Endothelial cell of umbilical vein (primary cell): Measurements from ENCODE around the gene DTD1. TPM values are rescaled to one million over a fixed set of nuclear protein-coding genes. Genes with fewer than 3 reads are reported as not detected.

Experiments used
- BruUV-seq: library from RNA; stranded (reverse); fragments of 400-500 nt; replicated peaks from 2 replicates; lab custom pipeline; 2021; lab: Mats Ljungman, UMichigan
- CTCF ChIA-PET: fragments of 300-600, 350-600 bp; sonication (Branson Sonifier 250); formaldehyde crosslinking; loops from one replicate; lab custom pipeline; 2021; ENCODE audit warnings: antibody characterized with exemption, inconsistent platforms; lab: Charles Lee
- POLR2A ChIA-PET: fragments of 300-600, 350-600 bp; sonication (Branson Sonifier 250); formaldehyde crosslinking; loops from one replicate; lab custom pipeline; 2021; ENCODE audit warnings: antibody characterized with exemption, inconsistent platforms; lab: Charles Lee
- DNase-seq: peaks from one replicate; pipeline ENCODE4 v3.0.0-alpha.2; 2011; ENCODE audit warnings: low read depth, low spot score
- FAIRE-seq: peaks from 2 replicates; lab custom pipeline; 2011; peaks lifted over from hg19 to GRCh38; lab: Jason Lieb, UNC
- H2AFZ ChIP-seq: 2 replicates; pipeline ENCODE4 v1.6.0; 2012; ENCODE audit warnings: low read depth, low read length, control low read depth, inconsistent platforms
- H3K27ac ChIP-seq: 2 replicates; pipeline ENCODE4 v1.5.1; 2011; ENCODE audit warnings: low read depth, mild to moderate bottlenecking, control low read depth, low read length, moderate library complexity; ENCODE audit not compliant: insufficient read depth
- H3K27me3 ChIP-seq, 2 experiments: 2 replicates each; pipeline versions ENCODE4 v1.6.0 to v1.6.1; 2011; ENCODE audit warnings: low read length in 2 of 2, mixed read lengths in 1 of 2; ENCODE audit not compliant: control insufficient read depth in 2 of 2, insufficient read depth in 2 of 2
- H3K36me3 ChIP-seq, 2 experiments: 2 replicates in 1 of 2; 3 replicates in 1 of 2; pipeline ENCODE4 v1.5.1; 2011; ENCODE audit warnings: low read length in 2 of 2, mild to moderate bottlenecking in 1 of 2, moderate library complexity in 1 of 2; ENCODE audit not compliant: control insufficient read depth in 2 of 2, insufficient read depth in 2 of 2; ENCODE audit errors: extremely low read depth in 1 of 2
- H3K4me1 ChIP-seq: 3 replicates; pipeline ENCODE4 v1.5.1; 2011; ENCODE audit warnings: mild to moderate bottlenecking, low read length; ENCODE audit not compliant: control insufficient read depth, insufficient read depth; ENCODE audit errors: extremely low read depth
- H3K4me2 ChIP-seq: 2 replicates; pipeline ENCODE4 v1.6.1; 2011; ENCODE audit warnings: low read length, control low read depth, mixed read lengths; ENCODE audit not compliant: insufficient read depth
- H3K4me3 ChIP-seq, 3 experiments: fragments of 200-600 bp in 1 of 3; sonication (generic), shearing (Covaris generic) in 1 of 3; replicated peaks in 1 of 3; 2 replicates each; pipeline ENCODE4 v1.5.1; 2011 to 2016; ENCODE audit warnings: control low read depth in 3 of 3, low read length in 3 of 3, mild to moderate bottlenecking in 2 of 3, inconsistent platforms in 1 of 3, low read depth in 1 of 3, moderate library complexity in 1 of 3; ENCODE audit not compliant: insufficient read depth in 1 of 3
- H3K79me2 ChIP-seq: 2 replicates; pipeline ENCODE4 v1.6.0; 2012; ENCODE audit warnings: low read length, inconsistent platforms; ENCODE audit not compliant: control insufficient read depth, insufficient read depth
- H3K9ac ChIP-seq: replicated peaks from 2 replicates; pipeline ENCODE3; 2011; ENCODE audit warnings: low read length, control low read depth; ENCODE audit not compliant: insufficient read depth; ENCODE audit errors: extremely low read depth
- H3K9me1 ChIP-seq: replicated peaks from 3 replicates; pipeline ENCODE4 v1.6.0; 2011; ENCODE audit warnings: mild to moderate bottlenecking, low read length; ENCODE audit not compliant: control insufficient read depth, insufficient read depth; ENCODE audit errors: extremely low read depth
- H3K9me3 ChIP-seq: replicated peaks from 2 replicates; pipeline ENCODE4 v1.5.1; 2012; ENCODE audit warnings: low read length, inconsistent platforms; ENCODE audit not compliant: control insufficient read depth, insufficient read depth
- H4K20me1 ChIP-seq: replicated peaks from 2 replicates; pipeline ENCODE3; 2011; ENCODE audit warnings: mild to moderate bottlenecking, low read length; ENCODE audit not compliant: control insufficient read depth, insufficient read depth; ENCODE audit errors: extremely low read depth
- EZH2 ChIP-seq: IDR thresholded peaks from 2 replicates; pipeline ENCODE4 v1.6.1; 2012; ENCODE audit warnings: borderline replicate concordance, low read depth, mild to moderate bottlenecking, moderate library complexity, low read length, inconsistent platforms; ENCODE audit not compliant: severe bottlenecking
- FOS ChIP-seq: IDR thresholded peaks from 2 replicates; pipeline ENCODE4 v1.6.1; 2011; ENCODE audit warnings: mild to moderate bottlenecking, low read length, moderate library complexity, borderline replicate concordance; ENCODE audit not compliant: insufficient read depth
- GATA2 ChIP-seq: IDR thresholded peaks from 2 replicates; pipeline ENCODE4 v1.7.0; 2011; ENCODE audit warnings: low read depth, mild to moderate bottlenecking, moderate library complexity, mixed read lengths, low read length; ENCODE audit not compliant: insufficient read length, insufficient read depth
- JUN ChIP-seq: IDR thresholded peaks from 2 replicates; pipeline ENCODE4 v1.6.1; 2011; ENCODE audit warnings: borderline replicate concordance, low read depth; ENCODE audit not compliant: insufficient read length, insufficient read depth
- MYC ChIP-seq: IDR thresholded peaks from one replicate; pipeline ENCODE4 v1.6.1; 2011; ENCODE audit warnings: mild to moderate bottlenecking, low read depth, low read length
- POLR2A ChIP-seq: IDR thresholded peaks from 2 replicates; pipeline ENCODE4 v1.6.1; 2012; ENCODE audit warnings: low read depth, mild to moderate bottlenecking, control low read depth, low read length
- POLR2AphosphoS5 ChIP-seq: IDR thresholded peaks from 2 replicates; pipeline ENCODE4 v1.6.1; 2012; ENCODE audit warnings: low read depth, mild to moderate bottlenecking, control low read depth, low read length, moderate library complexity; ENCODE audit not compliant: insufficient read depth
- dilution Hi-C: fragments of 300-500 bp; cut with MboI; formaldehyde crosslinking; loops from one replicate; pipeline ENCODE4 v1.15.0; 2019; ENCODE audit warnings: low sequenced_read_pairs; ENCODE audit not compliant: extremely low pct_ligation_motif_present
- intact Hi-C: fragments of 100-400 bp; cut with micrococcal nuclease; formaldehyde crosslinking; loops from one replicate; pipeline ENCODE4 v1.10.0; 2022
- polyA plus RNA-seq, 4 experiments: library from polyadenylated mRNA; depleted of rRNA in 3 of 4; stranded (reverse) in 3 of 4; unstranded in 1 of 4; fragments of >200 nt; gene quantifications; 2 replicates each; pipeline versions ENCODE4 v1.2.1 to v1.2.3, GENCODE V29; 2011 to 2012; ENCODE audit warnings: missing spikeins in 1 of 4
- total RNA-seq: library from RNA; stranded (reverse); gene quantifications from 2 replicates; pipeline ENCODE4 v1.2.3, GENCODE V29; 2021
- TF ChIP-seq, protein P1 (sequence below): IDR thresholded peaks from 2 replicates; pipeline ENCODE4 v1.6.1; 2011; ENCODE audit not compliant: insufficient read depth, insufficient read length
- TF ChIP-seq, protein P2 (sequence below), 2 donors: IDR thresholded peaks; 1 replicate in 1 of 2; 2 replicates in 1 of 2; pipeline ENCODE4 v1.5.1; 2011; ENCODE audit warnings: low read length in 2 of 2, mild to moderate bottlenecking in 2 of 2, moderate library complexity in 2 of 2, control low read depth in 1 of 2, inconsistent platforms in 1 of 2, low read depth in 1 of 2; ENCODE audit not compliant: insufficient read depth in 1 of 2; ENCODE audit errors: extremely low read depth in 1 of 2

The DTD1 gene
- total and polyA plus RNA-seq, 2 donors (not counting 3 experiments of a cell fraction or from before 2014, with no cell fraction given): 48.2 to 50.8 TPM

DNA sequence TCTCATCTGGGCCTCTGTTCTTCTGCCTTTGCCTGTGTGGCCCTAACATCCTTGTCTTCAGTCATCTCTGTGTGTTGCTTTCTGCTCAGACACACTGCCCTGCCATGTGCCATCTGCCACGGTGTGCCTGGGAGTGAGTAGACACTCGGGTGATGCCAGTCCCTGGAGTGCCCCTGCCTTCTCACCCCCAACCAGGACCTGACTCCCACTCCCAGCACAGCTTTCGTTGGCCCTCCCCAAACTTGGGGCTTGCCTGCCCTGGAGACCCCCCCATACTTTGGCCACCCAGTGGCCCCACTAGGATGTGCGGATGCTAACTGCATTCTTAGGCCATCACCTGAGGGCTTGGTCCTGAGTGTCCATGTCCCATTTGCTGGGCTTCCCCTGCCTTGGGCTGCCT is 149.3 kb downstream of the DTD1 start:
- TF ChIP-seq FOS: no peak
- TF ChIP-seq GATA2: no peak
- TF ChIP-seq POLR2A: no peak
- TF ChIP-seq EZH2: no peak
- TF ChIP-seq MYC: no peak
- no peak for TF ChIP-seq JUN
- TF ChIP-seq POLR2AphosphoS5: no peak
- TF ChIP-seq, protein P1, sequence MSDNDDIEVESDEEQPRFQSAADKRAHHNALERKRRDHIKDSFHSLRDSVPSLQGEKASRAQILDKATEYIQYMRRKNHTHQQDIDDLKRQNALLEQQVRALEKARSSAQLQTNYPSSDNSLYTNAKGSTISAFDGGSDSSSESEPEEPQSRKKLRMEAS: no peak
- POLR2A ChIA-PET: no interaction called here
- Histone ChIP-seq H3K9me3 (no peaks in the 10 kb centered on the region), H3K4me2 (no peak overlapping the region), H3K9me1 (no peaks in the 10 kb centered on the region), H4K20me1 (no peaks in the 10 kb centered on the region), H3K79me2 (no peaks in the 10 kb centered on the region), H3K4me1 (no peaks in the 10 kb centered on the region), H2AFZ (no peak overlapping the region), H3K27ac (no peak overlapping the region), H3K4me3 (no peak overlapping the region), H3K36me3 (no peaks in the 10 kb centered on the region), H3K9ac (no peak overlapping the region), H3K27me3 (no peaks in the 10 kb centered on the region)
- intact Hi-C loops (no loop called here), dilution Hi-C loops (no loop called here)
- FAIRE-seq (no peak), DNase-seq (no peak)
- CTCF ChIA-PET: no interaction called here
- no TSS peak for BruUV-seq

DNA sequence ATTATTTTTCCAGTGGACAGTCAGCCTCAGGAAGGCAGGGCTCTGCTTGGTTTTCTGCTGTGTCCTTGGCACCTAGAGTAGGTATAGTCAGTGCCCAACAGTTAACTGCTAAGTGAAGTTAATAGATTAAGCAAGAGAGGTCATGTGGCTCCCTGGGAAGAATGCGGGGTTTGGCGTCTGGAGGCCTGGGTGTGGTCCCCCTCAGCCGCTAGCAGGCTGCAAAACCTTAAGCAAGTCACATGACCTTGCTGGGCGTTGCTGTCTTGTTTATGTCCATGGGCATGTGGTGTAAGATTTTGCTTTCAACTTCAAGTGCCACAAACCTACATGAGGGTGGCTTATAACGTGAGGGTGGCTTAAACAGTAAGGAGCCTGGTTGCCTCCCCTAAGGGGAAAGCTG is 150.2 kb downstream of the DTD1 start:
- TF ChIP-seq JUN: no peak
- no peak for TF ChIP-seq MYC
- no peak for TF ChIP-seq POLR2AphosphoS5
- TF ChIP-seq, protein P2, sequence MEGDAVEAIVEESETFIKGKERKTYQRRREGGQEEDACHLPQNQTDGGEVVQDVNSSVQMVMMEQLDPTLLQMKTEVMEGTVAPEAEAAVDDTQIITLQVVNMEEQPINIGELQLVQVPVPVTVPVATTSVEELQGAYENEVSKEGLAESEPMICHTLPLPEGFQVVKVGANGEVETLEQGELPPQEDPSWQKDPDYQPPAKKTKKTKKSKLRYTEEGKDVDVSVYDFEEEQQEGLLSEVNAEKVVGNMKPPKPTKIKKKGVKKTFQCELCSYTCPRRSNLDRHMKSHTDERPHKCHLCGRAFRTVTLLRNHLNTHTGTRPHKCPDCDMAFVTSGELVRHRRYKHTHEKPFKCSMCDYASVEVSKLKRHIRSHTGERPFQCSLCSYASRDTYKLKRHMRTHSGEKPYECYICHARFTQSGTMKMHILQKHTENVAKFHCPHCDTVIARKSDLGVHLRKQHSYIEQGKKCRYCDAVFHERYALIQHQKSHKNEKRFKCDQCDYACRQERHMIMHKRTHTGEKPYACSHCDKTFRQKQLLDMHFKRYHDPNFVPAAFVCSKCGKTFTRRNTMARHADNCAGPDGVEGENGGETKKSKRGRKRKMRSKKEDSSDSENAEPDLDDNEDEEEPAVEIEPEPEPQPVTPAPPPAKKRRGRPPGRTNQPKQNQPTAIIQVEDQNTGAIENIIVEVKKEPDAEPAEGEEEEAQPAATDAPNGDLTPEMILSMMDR (IDR thresholded peaks at IDR 0.05; ENCODE audit: extremely low read depth in 1 of 2, insufficient read depth in 1 of 2, low read depth in 1 of 2, low read length in 2 of 2): no peak
- TF ChIP-seq POLR2A: no peak
- no peak for TF ChIP-seq EZH2
- no peak for TF ChIP-seq FOS
- no peaks in the 10 kb centered on the region for H3K4me1 ChIP-seq
- H3K27me3 ChIP-seq: no peaks in the 10 kb centered on the region
- ChIA-PET CTCF (no interaction called here), POLR2A (no interaction called here)
- no peak overlapping the region for H3K4me3 ChIP-seq
- no peak overlapping the region for H2AFZ ChIP-seq
- no peaks in the 10 kb centered on the region for H4K20me1 ChIP-seq
- H3K9me1 ChIP-seq: no peaks in the 10 kb centered on the region
- FAIRE-seq (no peak), DNase-seq (no peak)
- dilution Hi-C loops: no loop called here
- no peaks in the 10 kb centered on the region for H3K36me3 ChIP-seq
- BruUV-seq: no TSS peak
- H3K9ac ChIP-seq: no peak overlapping the region
- H3K79me2 ChIP-seq: no peaks in the 10 kb centered on the region
- H3K4me2 ChIP-seq: no peak overlapping the region
- no peaks in the 10 kb centered on the region for H3K9me3 ChIP-seq
- no peak overlapping the region for H3K27ac ChIP-seq
- intact Hi-C loops: no loop called here
